Natural killer cell (primary cell): ENCODE results near the gene LDLRAD2. TPM values are rescaled to one million over a fixed set of nuclear protein-coding genes. Genes with fewer than 3 reads are reported as not detected.

Experiments used
- ATAC-seq, 3 donors: fragments of 150-1000 bp in 2 of 3; fragments of 200-7000 bp in 1 of 3; cut with Tn5 transposase; 1 replicate in 1 of 3; 2 replicates in 2 of 3; pipeline ENCODE4 v1.10.0; 2021; ENCODE audit warnings: mild to moderate bottlenecking in 2 of 3, moderate library complexity in 2 of 3
- DNase-seq, 2 donors: peaks; one replicate each; pipeline versions ENCODE4 v3.0.0 to v3.0.0-alpha.2; 2013 to 2021; ENCODE audit warnings: mixed read lengths in 1 of 2
- H3K27ac ChIP-seq: one replicate; pipeline ENCODE4 v1.5.1; 2013; ENCODE audit warnings: mild to moderate bottlenecking, low read length
- H3K27me3 ChIP-seq: one replicate; pipeline ENCODE4 v1.6.1; 2013; ENCODE audit warnings: low read length; ENCODE audit not compliant: control insufficient read depth, insufficient read depth
- H3K36me3 ChIP-seq: one replicate; pipeline ENCODE4 v1.6.1; 2013; ENCODE audit warnings: low read length; ENCODE audit not compliant: control insufficient read depth, insufficient read depth
- H3K4me1 ChIP-seq: one replicate; pipeline ENCODE4 v1.6.1; 2013; ENCODE audit warnings: low read length; ENCODE audit not compliant: control insufficient read depth, insufficient read depth
- H3K4me3 ChIP-seq: one replicate; pipeline ENCODE4 v1.5.1; 2013; ENCODE audit warnings: low read length
- H3K9me3 ChIP-seq: one replicate; pipeline ENCODE4 v1.6.1; 2013; ENCODE audit warnings: low read length; ENCODE audit not compliant: control insufficient read depth, insufficient read depth
- H3K27ac Mint-ChIP-seq, 2 donors: one replicate each; pipeline ENCODE4 v1.8.0; 2022; ENCODE audit warnings: mild to moderate bottlenecking in 2 of 2, mixed read lengths in 2 of 2, moderate library complexity in 1 of 2
- H3K27me3 Mint-ChIP-seq, 2 donors: one replicate each; pipeline ENCODE4 v1.8.0; 2022; ENCODE audit warnings: low read depth in 2 of 2, mixed read lengths in 2 of 2
- H3K36me3 Mint-ChIP-seq: one replicate; pipeline ENCODE4 v1.8.0; 2022; ENCODE audit warnings: mixed read lengths
- H3K4me1 Mint-ChIP-seq, 2 donors: one replicate each; pipeline ENCODE4 v1.8.0; 2022; ENCODE audit warnings: mixed read lengths in 2 of 2
- H3K4me3 Mint-ChIP-seq: one replicate; pipeline ENCODE4 v1.8.0; 2022; ENCODE audit warnings: mild to moderate bottlenecking, moderate library complexity, mixed read lengths
- H3K9me3 Mint-ChIP-seq, 2 donors: one replicate each; pipeline ENCODE4 v1.8.0; 2022; ENCODE audit warnings: mixed read lengths in 2 of 2
- WGBS: methylation state at CpG from one replicate; pipeline ENCODE4 v1.1.7; 2013; ENCODE audit warnings: missing lambda C conversion rate; ENCODE audit not compliant: insufficient coverage; 5-methylcytosine and 5-hydroxymethylcytosine counted together
- intact Hi-C: fragments of 100-400 bp; cut with micrococcal nuclease; formaldehyde crosslinking; loops from one replicate; pipeline ENCODE4 v1.14.2; 2022
- total RNA-seq, 4 donors: library from RNA; stranded (reverse); fragments of 120-200 nt in 1 of 4; gene quantifications; one replicate each; pipeline versions ENCODE4 v1.2.3 to v1.2.4, GENCODE V29; 2013 to 2022
- TF ChIP-seq, protein P1 (sequence below): fragments of 200-600 bp; IDR thresholded peaks from one replicate; pipeline ENCODE4 v1.8.0; 2022; ENCODE audit warnings: antibody characterized with exemption

LDLRAD2 gene
- total RNA-seq, 3 donors from 2014 or later (not counting 1 experiment from before 2014, with no cell fraction given) = 2.8 to 3.9 (median 3.6) TPM

DNA sequence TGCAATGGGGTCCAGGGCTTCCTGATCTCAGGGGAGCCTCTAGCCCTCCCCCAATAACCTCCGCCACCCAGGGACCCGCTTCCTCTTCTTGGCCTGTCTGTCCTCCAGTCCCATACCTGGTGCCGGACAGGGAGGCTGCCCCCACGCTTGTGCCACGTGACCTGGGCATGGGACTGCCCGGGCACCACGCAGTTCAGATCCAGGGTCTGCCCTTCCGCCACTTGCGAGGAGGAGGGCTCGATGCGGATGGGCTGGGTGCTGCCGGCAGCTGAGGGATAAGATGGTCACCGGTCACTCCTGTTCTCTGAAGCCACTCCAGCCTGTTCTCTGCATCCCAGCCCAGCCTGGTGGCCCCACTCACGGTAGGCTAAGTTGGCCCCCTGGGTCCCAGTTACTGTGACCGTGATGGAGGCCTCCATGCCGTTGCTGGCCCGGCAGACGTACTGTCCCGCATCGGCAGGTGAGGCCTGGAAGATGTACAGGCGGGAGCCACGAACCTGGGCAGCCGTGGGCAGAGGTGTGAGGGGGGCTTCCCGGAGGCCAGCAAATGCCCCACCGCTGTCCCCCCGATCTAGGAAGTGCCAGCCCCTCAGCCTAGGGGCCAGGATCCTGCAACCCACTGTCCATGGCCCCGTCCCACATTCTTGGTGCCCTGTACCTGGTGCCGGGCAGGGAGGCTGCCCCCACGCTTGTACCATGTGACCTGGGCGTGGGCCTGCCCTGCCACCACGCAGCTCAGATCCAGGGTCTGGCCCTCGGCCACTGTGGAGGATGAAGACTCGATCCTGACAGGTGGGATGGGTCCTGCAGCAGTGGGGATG is 39.6 kb downstream of the LDLRAD2 start:
- intact Hi-C loops = no loop called here
- Histone ChIP-seq H3K4me3 (no peak overlapping the region), H3K36me3 (no peaks in the 10 kb centered on the region), H3K27me3 (no peaks in the 10 kb centered on the region), H3K4me1 (peaks cover 15% of the 10 kb centered on the region), H3K27ac (no peak overlapping the region), H3K9me3 (no peaks in the 10 kb centered on the region)
- Mint-ChIP-seq H3K27me3 (no peaks in the 10 kb centered on the region), H3K4me3 (no peak overlapping the region), H3K27ac (no peak overlapping the region), H3K9me3 (no peaks in the 10 kb centered on the region), H3K36me3 (no peaks in the 10 kb centered on the region), H3K4me1 (peaks cover 0 to 7% of the 10 kb centered on the region in 2 donors)
- TF ChIP-seq, protein P1, sequence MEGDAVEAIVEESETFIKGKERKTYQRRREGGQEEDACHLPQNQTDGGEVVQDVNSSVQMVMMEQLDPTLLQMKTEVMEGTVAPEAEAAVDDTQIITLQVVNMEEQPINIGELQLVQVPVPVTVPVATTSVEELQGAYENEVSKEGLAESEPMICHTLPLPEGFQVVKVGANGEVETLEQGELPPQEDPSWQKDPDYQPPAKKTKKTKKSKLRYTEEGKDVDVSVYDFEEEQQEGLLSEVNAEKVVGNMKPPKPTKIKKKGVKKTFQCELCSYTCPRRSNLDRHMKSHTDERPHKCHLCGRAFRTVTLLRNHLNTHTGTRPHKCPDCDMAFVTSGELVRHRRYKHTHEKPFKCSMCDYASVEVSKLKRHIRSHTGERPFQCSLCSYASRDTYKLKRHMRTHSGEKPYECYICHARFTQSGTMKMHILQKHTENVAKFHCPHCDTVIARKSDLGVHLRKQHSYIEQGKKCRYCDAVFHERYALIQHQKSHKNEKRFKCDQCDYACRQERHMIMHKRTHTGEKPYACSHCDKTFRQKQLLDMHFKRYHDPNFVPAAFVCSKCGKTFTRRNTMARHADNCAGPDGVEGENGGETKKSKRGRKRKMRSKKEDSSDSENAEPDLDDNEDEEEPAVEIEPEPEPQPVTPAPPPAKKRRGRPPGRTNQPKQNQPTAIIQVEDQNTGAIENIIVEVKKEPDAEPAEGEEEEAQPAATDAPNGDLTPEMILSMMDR = no peak
- WGBS = 93% methylated on average over 33 of the region's 33 CpGs
- ATAC-seq (no peak), DNase-seq (no peak)

GRCh38 chr1:21852282-21853130 is 40.4 kb downstream of the LDLRAD2 start:
- Histone ChIP-seq H3K4me3 (no peak overlapping the region), H3K36me3 (no peaks in the 10 kb centered on the region), H3K4me1 (peaks cover 24% of the 10 kb centered on the region), H3K27me3 (no peaks in the 10 kb centered on the region), H3K27ac (no peak overlapping the region), H3K9me3 (no peaks in the 10 kb centered on the region)
- 82% methylated on average over 29 of the region's 29 CpGs for WGBS
- DNase-seq (no peak), ATAC-seq (no peak)
- H3K27ac Mint-ChIP-seq = no peak overlapping the region
- intact Hi-C loops = no loop called here
- no peak overlapping the region for H3K4me3 Mint-ChIP-seq
- no peaks in the 10 kb centered on the region for H3K27me3 Mint-ChIP-seq
- no peaks in the 10 kb centered on the region for H3K9me3 Mint-ChIP-seq
- H3K4me1 Mint-ChIP-seq = peaks cover 3 to 16% of the 10 kb centered on the region in 2 donors
- no peaks in the 10 kb centered on the region for H3K36me3 Mint-ChIP-seq
- TF ChIP-seq, protein P1 = no peak

DNA sequence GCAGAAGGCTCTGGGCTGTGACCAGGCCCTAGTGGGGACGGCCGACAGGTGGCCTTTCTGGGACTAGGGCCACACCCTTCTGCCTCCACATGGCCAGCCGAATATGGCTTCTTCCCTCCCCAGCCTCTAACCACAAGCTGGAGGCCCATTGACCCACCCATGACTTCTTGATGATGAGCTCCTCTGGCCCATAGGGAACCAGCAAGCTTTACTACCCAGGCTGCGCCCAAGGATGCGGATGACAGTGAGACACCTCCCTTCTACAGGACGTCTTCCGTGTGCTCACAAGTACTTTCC is 41.0 kb downstream of the LDLRAD2 start:
- H3K27ac ChIP-seq = no peak overlapping the region
- no peaks in the 10 kb centered on the region for H3K36me3 ChIP-seq
- DNase-seq = no peak
- intact Hi-C loops = no loop called here
- ATAC-seq = no peak
- H3K4me3 Mint-ChIP-seq = no peak overlapping the region
- peaks cover 8 to 21% of the 10 kb centered on the region in 2 donors for H3K4me1 Mint-ChIP-seq
- TF ChIP-seq, protein P1 = no peak
- no peak overlapping the region for H3K27ac Mint-ChIP-seq
- no peaks in the 10 kb centered on the region for H3K9me3 Mint-ChIP-seq
- H3K4me1 ChIP-seq = peaks cover 30% of the 10 kb centered on the region
- H3K27me3 Mint-ChIP-seq = no peaks in the 10 kb centered on the region
- no peaks in the 10 kb centered on the region for H3K9me3 ChIP-seq
- no peak overlapping the region for H3K4me3 ChIP-seq
- no peaks in the 10 kb centered on the region for H3K27me3 ChIP-seq
- WGBS = 87% methylated on average over 7 of the region's 7 CpGs
- H3K36me3 Mint-ChIP-seq = no peaks in the 10 kb centered on the region
